ENCODE results near the gene DYSF. TPM values are rescaled to one million over a fixed set of nuclear protein-coding genes. Genes with fewer than 3 reads are reported as not detected.

Gene DYSF
- total RNA-seq, 4 donors from 2014 or later = 17.4 to 40.7 (median 18.5) TPM

DNA sequence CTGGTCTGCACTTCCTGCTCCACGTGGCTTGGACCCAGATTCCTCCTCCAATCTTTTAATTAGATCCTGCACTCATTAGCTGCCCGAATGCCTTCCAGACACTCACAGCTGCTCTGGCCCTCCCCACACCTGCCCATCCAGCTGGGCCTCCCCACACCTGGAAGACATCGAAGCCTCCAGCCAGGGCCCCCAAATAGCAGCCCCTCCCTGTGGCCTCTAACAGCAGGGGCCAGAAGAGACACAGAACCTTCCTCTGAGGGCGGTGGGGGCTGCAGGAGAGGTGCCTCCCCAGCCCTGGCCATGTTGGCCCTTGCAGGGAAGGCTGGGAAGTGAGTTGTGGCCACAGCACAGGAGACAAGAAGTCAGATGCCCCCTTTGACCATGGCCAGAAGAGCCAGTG is 252.8 kb downstream of the DYSF start:
- TF ChIP-seq POLR2AphosphoS5 (IDR thresholded peaks at IDR 0.05) (no peak), POLR2A (IDR thresholded peaks at IDR 0.05; ENCODE audit: low read depth) (no peak), EP300 (IDR thresholded peaks at IDR 0.05) (no peak)
- TF ChIP-seq, protein P1, sequence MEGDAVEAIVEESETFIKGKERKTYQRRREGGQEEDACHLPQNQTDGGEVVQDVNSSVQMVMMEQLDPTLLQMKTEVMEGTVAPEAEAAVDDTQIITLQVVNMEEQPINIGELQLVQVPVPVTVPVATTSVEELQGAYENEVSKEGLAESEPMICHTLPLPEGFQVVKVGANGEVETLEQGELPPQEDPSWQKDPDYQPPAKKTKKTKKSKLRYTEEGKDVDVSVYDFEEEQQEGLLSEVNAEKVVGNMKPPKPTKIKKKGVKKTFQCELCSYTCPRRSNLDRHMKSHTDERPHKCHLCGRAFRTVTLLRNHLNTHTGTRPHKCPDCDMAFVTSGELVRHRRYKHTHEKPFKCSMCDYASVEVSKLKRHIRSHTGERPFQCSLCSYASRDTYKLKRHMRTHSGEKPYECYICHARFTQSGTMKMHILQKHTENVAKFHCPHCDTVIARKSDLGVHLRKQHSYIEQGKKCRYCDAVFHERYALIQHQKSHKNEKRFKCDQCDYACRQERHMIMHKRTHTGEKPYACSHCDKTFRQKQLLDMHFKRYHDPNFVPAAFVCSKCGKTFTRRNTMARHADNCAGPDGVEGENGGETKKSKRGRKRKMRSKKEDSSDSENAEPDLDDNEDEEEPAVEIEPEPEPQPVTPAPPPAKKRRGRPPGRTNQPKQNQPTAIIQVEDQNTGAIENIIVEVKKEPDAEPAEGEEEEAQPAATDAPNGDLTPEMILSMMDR (IDR thresholded peaks at IDR 0.05) = no peak
- peaks cover 10 to 55% (median 16%) of the 10 kb centered on the region in 4 donors for H3K4me1 ChIP-seq
- DNase-seq (ENCODE audit: extremely low spot score) = no peak
- H3K4me3 ChIP-seq = no peak overlapping the region
- H3K27me3 ChIP-seq = no peaks in the 10 kb centered on the region
- 81% methylated on average over 4 of the region's 4 CpGs for WGBS
- intact Hi-C loops (cut with DNase I) = no loop called here
- no peaks in the 10 kb centered on the region for H3K36me3 ChIP-seq
- no peak overlapping the region for H3K27ac ChIP-seq (replicated peaks in 1 of 4)
- no peaks in the 10 kb centered on the region for H3K9me3 ChIP-seq

DNA sequence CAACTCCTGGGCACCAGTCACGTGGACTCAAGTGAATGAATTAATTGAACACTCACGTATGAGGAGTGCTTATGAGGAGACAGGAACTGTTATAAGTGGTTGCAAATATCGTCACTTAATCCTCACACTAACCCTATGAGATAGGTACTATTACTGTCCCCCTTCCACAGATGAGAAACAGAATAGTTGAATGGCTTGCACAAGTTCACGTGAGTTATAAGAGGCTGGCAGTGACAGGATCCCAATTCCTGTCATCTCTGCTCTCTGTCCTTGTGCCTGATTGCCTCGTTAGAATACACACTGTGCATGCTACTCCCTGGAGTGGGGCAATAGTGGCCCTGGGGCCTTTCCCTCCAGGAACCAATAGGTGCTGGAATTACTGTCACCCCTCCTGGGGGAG is 253.5 kb downstream of the DYSF start:
- 95% methylated on average over 4 of the region's 5 CpGs for WGBS
- DNase-seq (ENCODE audit: extremely low spot score) = no peak
- peaks cover 3 to 48% (median 9%) of the 10 kb centered on the region in 4 donors for H3K4me1 ChIP-seq
- H3K36me3 ChIP-seq = no peaks in the 10 kb centered on the region
- H3K4me3 ChIP-seq = no peak overlapping the region
- intact Hi-C loops (cut with DNase I) = no loop called here
- H3K27ac ChIP-seq (replicated peaks in 1 of 4) = no peak overlapping the region
- H3K27me3 ChIP-seq = no peaks in the 10 kb centered on the region
- TF ChIP-seq POLR2AphosphoS5 (IDR thresholded peaks at IDR 0.05) (no peak), POLR2A (IDR thresholded peaks at IDR 0.05; ENCODE audit: low read depth) (no peak), EP300 (IDR thresholded peaks at IDR 0.05) (no peak)
- TF ChIP-seq, protein P1 (IDR thresholded peaks at IDR 0.05) = no peak
- no peaks in the 10 kb centered on the region for H3K9me3 ChIP-seq

DNA sequence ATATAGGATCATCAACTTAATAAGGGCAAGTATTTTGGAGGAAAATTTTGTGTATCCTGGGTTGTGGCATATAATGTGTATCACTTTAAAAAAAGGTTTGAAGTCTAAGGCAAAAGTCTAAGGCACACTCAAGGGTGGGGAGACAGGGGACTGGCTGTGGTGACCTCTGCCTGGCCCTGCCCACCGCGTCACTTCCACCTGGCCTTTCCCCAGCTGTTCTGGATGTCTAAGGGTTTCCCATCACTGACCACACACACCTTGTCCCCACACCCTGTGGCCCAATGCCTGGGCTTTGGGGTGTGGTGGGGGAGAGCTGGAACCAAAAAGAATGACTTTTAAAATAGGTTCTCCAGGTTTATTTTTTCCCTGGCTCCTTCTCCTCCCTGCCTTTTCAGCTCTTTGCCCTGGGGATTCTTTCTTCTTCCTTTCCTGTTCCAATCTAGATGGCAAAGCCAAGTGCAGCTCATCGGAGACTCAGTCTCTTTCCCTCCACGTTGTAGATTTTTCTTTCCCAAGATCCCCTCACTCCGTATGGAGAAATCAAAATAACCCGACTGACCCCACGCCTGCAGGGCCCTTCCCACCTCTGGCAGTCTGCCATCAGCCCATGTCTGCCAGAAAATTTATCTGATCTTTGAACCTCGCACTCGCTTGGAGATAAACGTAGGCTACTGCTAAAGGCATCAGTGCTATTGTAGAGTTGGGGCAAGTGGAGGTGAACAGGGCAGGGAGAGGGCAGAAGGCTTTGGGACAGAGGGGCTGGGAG is 257.2 kb downstream of the DYSF start:
- intact Hi-C loops (cut with DNase I) = no loop called here
- DNase-seq (ENCODE audit: extremely low spot score) = no peak

DNA sequence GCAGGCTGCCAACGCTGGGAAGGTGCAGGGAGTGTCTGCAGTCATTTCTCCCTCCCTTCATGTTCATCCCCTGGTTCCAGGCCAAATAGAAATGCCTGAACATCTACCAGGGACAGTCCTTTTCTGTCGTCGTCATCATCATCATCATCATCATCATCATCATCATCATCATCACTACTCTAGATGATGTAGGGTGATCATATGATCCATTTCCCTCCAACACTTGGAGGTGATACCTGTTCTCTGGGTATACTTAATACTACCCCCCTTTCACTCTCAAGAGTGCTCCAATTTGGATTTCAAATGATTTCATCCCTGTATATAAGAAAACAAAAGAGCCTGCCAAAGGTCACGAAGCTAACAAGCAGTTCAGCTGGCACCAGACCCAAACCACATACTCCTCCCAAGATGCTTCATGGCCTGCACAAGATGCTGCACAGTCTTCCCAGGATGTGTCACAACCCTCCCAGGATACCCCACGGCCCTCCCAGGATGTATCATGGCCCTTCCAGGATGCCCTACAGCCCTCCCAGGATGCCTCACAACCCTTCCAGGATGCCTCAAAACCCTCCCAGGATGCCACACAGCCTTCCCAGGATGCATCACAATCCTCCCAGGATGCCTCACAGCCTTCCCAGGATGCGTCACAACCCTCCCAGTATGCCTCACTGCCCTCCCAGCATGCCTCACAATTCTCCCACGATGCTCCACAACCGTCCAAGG is 257.9 kb downstream of the DYSF start:
- Histone ChIP-seq H3K27me3 (no peaks in the 10 kb centered on the region), H3K27ac (replicated peaks in 1 of 4) (no peak overlapping the region), H3K4me3 (no peak overlapping the region), H3K36me3 (no peaks in the 10 kb centered on the region), H3K4me1 (peaks cover 5 to 21% (median 16%) of the 10 kb centered on the region in 4 donors), H3K9me3 (no peaks in the 10 kb centered on the region)
- 67% methylated on average over 8 of the region's 8 CpGs for WGBS
- TF ChIP-seq, protein P1 (IDR thresholded peaks at IDR 0.05) = no peak
- TF ChIP-seq POLR2AphosphoS5 (IDR thresholded peaks at IDR 0.05) = no peak
- no peak for TF ChIP-seq POLR2A (IDR thresholded peaks at IDR 0.05; ENCODE audit: low read depth)
- DNase-seq (ENCODE audit: extremely low spot score) = no peak
- intact Hi-C loops (cut with DNase I) = no loop called here

More for the DNA sequence above, 257.2 kb downstream of the DYSF start:
- Histone ChIP-seq H3K27me3 (no peaks in the 10 kb centered on the region), H3K27ac (replicated peaks in 1 of 4) (no peak overlapping the region), H3K9me3 (no peaks in the 10 kb centered on the region), H3K4me1 (peaks cover 0 to 21% (median 9%) of the 10 kb centered on the region in 4 donors), H3K4me3 (no peak overlapping the region), H3K36me3 (no peaks in the 10 kb centered on the region)
- TF ChIP-seq EP300 (IDR thresholded peaks at IDR 0.05) = no peak
- no peak for TF ChIP-seq POLR2AphosphoS5 (IDR thresholded peaks at IDR 0.05)
- TF ChIP-seq, protein P1 (IDR thresholded peaks at IDR 0.05) = no peak
- TF ChIP-seq POLR2A (IDR thresholded peaks at IDR 0.05; ENCODE audit: low read depth) = no peak
- 44% methylated on average over 10 of the region's 10 CpGs for WGBS
